ENCODE results near the gene CCDC102B.

CCDC102B gene

GRCh38 chr18:69035756-69036155 lies 237.9 kb downstream of the CCDC102B start:
- TF ChIP-seq CTCF (conservative IDR thresholded peaks at IDR 0.05; ENCODE audit: low read length), result no peak
- DNase-seq (ENCODE audit: low read depth), result no peak
- H3K4me3 ChIP-seq (ENCODE audit: low read length), result no peak overlapping the region

- no peak for DNase-seq (ENCODE audit: low read depth)
- no peak overlapping the region for H3K4me3 ChIP-seq (ENCODE audit: low read length)
Measured at GRCh38 chr18:69044215-69044614, 246.3 kb downstream of the CCDC102B start.

GRCh38 chr18:69064063-69064462 lies 266.2 kb downstream of the CCDC102B start:
- no peak overlapping the region for H3K4me3 ChIP-seq (ENCODE audit: low read length)
- no peak for DNase-seq (ENCODE audit: low read depth)
- no peak for TF ChIP-seq CTCF (conservative IDR thresholded peaks at IDR 0.05; ENCODE audit: low read length)

More at GRCh38 chr18:69044215-69044614, 246.3 kb downstream of the CCDC102B start:
- TF ChIP-seq CTCF (conservative IDR thresholded peaks at IDR 0.05; ENCODE audit: low read length), result no peak

GRCh38 chr18:69067048-69067447 lies 269.2 kb downstream of the CCDC102B start:
- no peak for DNase-seq (ENCODE audit: low read depth)
- no peak overlapping the region for H3K4me3 ChIP-seq (ENCODE audit: low read length)
- no peak for TF ChIP-seq CTCF (conservative IDR thresholded peaks at IDR 0.05; ENCODE audit: low read length)

GRCh38 chr18:69071680-69072079 lies 273.8 kb downstream of the CCDC102B start:
- no peak for TF ChIP-seq CTCF (conservative IDR thresholded peaks at IDR 0.05; ENCODE audit: low read length)
- DNase-seq (ENCODE audit: low read depth), result no peak
- H3K4me3 ChIP-seq (ENCODE audit: low read length), result no peak overlapping the region

GRCh38 chr18:69081846-69082245 lies 284.0 kb downstream of the CCDC102B start:
- TF ChIP-seq CTCF (conservative IDR thresholded peaks at IDR 0.05; ENCODE audit: low read length), result no peak
- no peak for DNase-seq (ENCODE audit: low read depth)

GRCh38 chr18:69082499-69082898 lies 284.6 kb downstream of the CCDC102B start:
- no peak for TF ChIP-seq CTCF (conservative IDR thresholded peaks at IDR 0.05; ENCODE audit: low read length)
- no peak for DNase-seq (ENCODE audit: low read depth)
- no peak overlapping the region for H3K4me3 ChIP-seq (ENCODE audit: low read length)

More at GRCh38 chr18:69081846-69082245, 284.0 kb downstream of the CCDC102B start:
- no peak overlapping the region for H3K4me3 ChIP-seq (ENCODE audit: low read length)
